Measurements from ENCODE around the gene KLF18. TPM values are rescaled to one million over a fixed set of nuclear protein-coding genes. Genes with fewer than 3 reads are reported as not detected.

Gene KLF18
- not detected for total RNA-seq

- Histone ChIP-seq H3K36me3 (no peaks in the 10 kb centered on the region), H3K4me1 (no peaks in the 10 kb centered on the region), H3K27ac (no peak within 1 kb of the TSS), H3K27me3 (no peaks in the 10 kb centered on the region), H3K4me3 (no peak within 1 kb of the TSS), H3K9me3 (peaks cover 17 to 20% of the 10 kb centered on the region in 2 donors)
- intact Hi-C loops (cut with DNase I): no loop called here
- TF ChIP-seq CTCF (IDR thresholded peaks at IDR 0.05): no peak
- no peak for DNase-seq (ENCODE audit: low spot score in 2 of 2)
Observed at GRCh38 chr1:44141531-44141930, at the start of gene KLF18. KLF18 (minus strand) TSS chr1:44141631; CDS start chr1:44141631, 0 bp downstream.

GRCh38 chr1:44174630-44175029 lies 33.2 kb upstream of the KLF18 start:
- intact Hi-C loops (cut with DNase I): no loop called here
- Histone ChIP-seq H3K4me1 (no peaks in the 10 kb centered on the region), H3K4me3 (no peak overlapping the region), H3K36me3 (no peaks in the 10 kb centered on the region), H3K9me3 (no peaks in the 10 kb centered on the region), H3K27ac (no peak overlapping the region), H3K27me3 (no peaks in the 10 kb centered on the region)
- DNase-seq (ENCODE audit: low spot score in 2 of 2): no peak
- no peak for TF ChIP-seq CTCF (IDR thresholded peaks at IDR 0.05)

- no peak for TF ChIP-seq CTCF (IDR thresholded peaks at IDR 0.05)
- intact Hi-C loops (cut with DNase I): no loop called here
- Histone ChIP-seq H3K9me3 (no peaks in the 10 kb centered on the region), H3K27ac (no peak overlapping the region), H3K4me3 (no peak overlapping the region), H3K36me3 (no peaks in the 10 kb centered on the region), H3K4me1 (no peaks in the 10 kb centered on the region), H3K27me3 (no peaks in the 10 kb centered on the region)
- no peak for DNase-seq (ENCODE audit: low spot score in 2 of 2)
Observed at GRCh38 chr1:44170281-44170823, 28.9 kb upstream of the KLF18 start.

- Histone ChIP-seq H3K4me1 (no peaks in the 10 kb centered on the region), H3K27me3 (no peaks in the 10 kb centered on the region), H3K4me3 (no peak overlapping the region), H3K27ac (no peak overlapping the region), H3K36me3 (no peaks in the 10 kb centered on the region), H3K9me3 (no peaks in the 10 kb centered on the region)
- DNase-seq (ENCODE audit: low spot score in 2 of 2): no peak
- intact Hi-C loops (cut with DNase I): no loop called here
- TF ChIP-seq CTCF (IDR thresholded peaks at IDR 0.05): no peak
Observed at GRCh38 chr1:44168520-44169098, 27.2 kb upstream of the KLF18 start.

GRCh38 chr1:44161546-44161945 lies 20.1 kb upstream of the KLF18 start:
- Histone ChIP-seq H3K27ac (no peak overlapping the region), H3K36me3 (no peaks in the 10 kb centered on the region), H3K4me1 (no peaks in the 10 kb centered on the region), H3K27me3 (no peaks in the 10 kb centered on the region), H3K9me3 (no peaks in the 10 kb centered on the region), H3K4me3 (no peak overlapping the region)
- TF ChIP-seq CTCF (IDR thresholded peaks at IDR 0.05): no peak
- intact Hi-C loops (cut with DNase I): no loop called here
- no peak for DNase-seq (ENCODE audit: low spot score in 2 of 2)

GRCh38 chr1:44158871-44159270 lies 17.4 kb upstream of the KLF18 start:
- H3K4me1 ChIP-seq: no peaks in the 10 kb centered on the region
- no peaks in the 10 kb centered on the region for H3K27me3 ChIP-seq
- H3K9me3 ChIP-seq: no peaks in the 10 kb centered on the region
- DNase-seq (ENCODE audit: low spot score in 2 of 2): no peak
- no peaks in the 10 kb centered on the region for H3K36me3 ChIP-seq
- no peak overlapping the region for H3K27ac ChIP-seq
- TF ChIP-seq CTCF (IDR thresholded peaks at IDR 0.05): no peak
- intact Hi-C loops (cut with DNase I): no loop called here
- H3K4me3 ChIP-seq: no peak overlapping the region
